MM.1S (cell line): ENCODE data around the gene OR2AE1.

ENCODE experiments used
- DNase-seq: peaks from one replicate; pipeline ENCODE4 v3.0.0-alpha.2; 2015
- H2AFZ ChIP-seq: fragments of 300-600 bp; sonication (generic); 2 replicates; pipeline ENCODE4 v1.6.0; 2016; ENCODE audit warnings: antibody characterized with exemption, low read length
- H3F3A ChIP-seq: fragments of 300-600 bp; sonication (generic); 2 replicates; pipeline ENCODE4 v1.6.1; 2016; ENCODE audit warnings: mild to moderate bottlenecking, antibody characterized with exemption, low read length, moderate library complexity, mixed read lengths; ENCODE audit not compliant: insufficient read depth
- H3K27ac ChIP-seq: fragments of 300-600 bp; sonication (generic); 2 replicates; pipeline ENCODE4 v1.5.1; 2016; ENCODE audit warnings: mild to moderate bottlenecking, low read length
- H3K27me3 ChIP-seq: fragments of 300-600 bp; sonication (generic); replicated peaks from 2 replicates; pipeline ENCODE4 v1.6.0; 2016; ENCODE audit warnings: low read length; ENCODE audit not compliant: insufficient read depth
- H3K36me3 ChIP-seq: fragments of 300-600 bp; sonication (generic); replicated peaks from 2 replicates; pipeline ENCODE4 v1.6.1; 2016; ENCODE audit warnings: mild to moderate bottlenecking, low read length, mixed read lengths; ENCODE audit not compliant: insufficient read depth
- H3K4me1 ChIP-seq: fragments of 300-600 bp; sonication (generic); 2 replicates; pipeline ENCODE4 v1.6.1; 2016; ENCODE audit warnings: low read length, mixed read lengths
- H3K4me2 ChIP-seq: fragments of 300-600 bp; sonication (generic); 2 replicates; pipeline ENCODE4 v1.6.0; 2016; ENCODE audit warnings: low read depth, low read length
- H3K4me3 ChIP-seq: fragments of 300-600 bp; sonication (generic); 2 replicates; pipeline ENCODE4 v1.5.1; 2016; ENCODE audit warnings: low read length, mixed read lengths
- H3K79me2 ChIP-seq: fragments of 300-600 bp; sonication (generic); 2 replicates; pipeline ENCODE4 v1.6.1; 2016; ENCODE audit warnings: mixed run types, low read length, mixed read lengths
- H3K9ac ChIP-seq: fragments of 300-600 bp; sonication (generic); 2 replicates; pipeline ENCODE4 v1.6.1; 2016; ENCODE audit warnings: low read length, mixed read lengths
- H3K9me2 ChIP-seq: fragments of 300-600 bp; sonication (generic); replicated peaks from 2 replicates; pipeline ENCODE4 v1.6.1; 2016; ENCODE audit warnings: mild to moderate bottlenecking, low read length, mixed read lengths; ENCODE audit not compliant: insufficient read depth
- H3K9me3 ChIP-seq: fragments of 300-600 bp; sonication (generic); replicated peaks from 2 replicates; pipeline ENCODE4 v1.6.1; 2016; ENCODE audit warnings: mild to moderate bottlenecking, low read length, mixed read lengths; ENCODE audit not compliant: insufficient read depth
- H4K20me1 ChIP-seq: fragments of 300-600 bp; sonication (generic); 2 replicates; pipeline ENCODE4 v1.6.1; 2016; ENCODE audit warnings: mild to moderate bottlenecking, low read length, moderate library complexity, mixed read lengths; ENCODE audit not compliant: insufficient read depth
- CTCF ChIP-seq: fragments of 300-600 bp; sonication (generic); IDR thresholded peaks from 2 replicates; pipeline ENCODE4 v1.5.1; 2016; ENCODE audit warnings: antibody characterized with exemption, low read length, mixed read lengths
- EZH2 ChIP-seq: fragments of 300-600 bp; sonication (generic); optimal IDR thresholded peaks from 2 replicates; pipeline ENCODE3; 2017; ENCODE audit warnings: low read depth, mild to moderate bottlenecking, antibody characterized with exemption, low read length, mixed read lengths
- EZH2phosphoT487 ChIP-seq: fragments of 300-600 bp; sonication (generic); IDR thresholded peaks from 2 replicates; pipeline ENCODE4 v1.6.1; 2018; ENCODE audit warnings: antibody characterized with exemption, low read length

OR2AE1 gene

GRCh38 chr7:99901581-99901980 is 24.7 kb upstream of the OR2AE1 start:
- no peak overlapping the region for H3K9ac ChIP-seq
- no peak overlapping the region for H3K4me3 ChIP-seq
- no peaks in the 10 kb centered on the region for H4K20me1 ChIP-seq
- no peaks in the 10 kb centered on the region for H3K27me3 ChIP-seq
- H3F3A ChIP-seq: no peaks in the 10 kb centered on the region
- no peak overlapping the region for H3K4me2 ChIP-seq
- H3K79me2 ChIP-seq: no peaks in the 10 kb centered on the region
- no peak overlapping the region for H3K27ac ChIP-seq
- no peak for TF ChIP-seq EZH2phosphoT487
- no peak for TF ChIP-seq CTCF
- TF ChIP-seq EZH2: no peak
- H3K4me1 ChIP-seq: no peaks in the 10 kb centered on the region
- no peak overlapping the region for H2AFZ ChIP-seq
- H3K9me2 ChIP-seq: no peaks in the 10 kb centered on the region
- no peak for DNase-seq
- no peaks in the 10 kb centered on the region; the same call in 1 of the 2 replicates for H3K36me3 ChIP-seq
- H3K9me3 ChIP-seq: no peaks in the 10 kb centered on the region

DNA sequence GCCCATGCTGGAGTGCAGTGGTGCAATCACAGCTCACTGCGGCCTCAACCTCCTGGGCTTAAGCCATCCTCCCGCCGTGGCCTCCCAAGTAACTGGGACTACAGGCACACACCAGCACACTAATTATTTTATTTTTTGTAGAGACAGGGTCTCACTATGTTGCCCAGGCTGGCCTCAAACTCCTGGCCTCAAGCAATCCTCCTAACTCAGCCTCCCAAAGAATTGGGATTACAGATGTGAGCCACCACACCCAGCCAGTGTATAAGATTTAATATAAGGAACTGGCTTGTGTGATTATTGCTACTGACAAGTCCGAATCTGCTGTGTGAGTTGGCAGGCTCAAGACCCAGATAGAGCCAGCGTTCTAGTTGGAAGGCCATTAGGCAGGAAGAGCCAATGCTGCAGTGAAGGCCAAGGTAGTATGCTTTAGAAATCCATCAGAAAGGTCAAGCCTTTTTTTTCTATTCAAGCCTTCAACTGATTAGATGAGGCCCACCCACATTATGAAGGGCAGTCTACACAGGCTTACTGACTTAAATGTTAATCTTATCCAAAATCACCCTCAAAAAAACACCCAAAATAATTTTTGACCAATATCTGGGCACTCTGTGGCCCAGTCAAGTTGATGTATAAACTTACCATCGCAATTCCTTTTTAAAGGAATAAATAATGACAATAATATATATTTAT is 23.1 kb upstream of the OR2AE1 start:
- H3K4me3 ChIP-seq: no peak overlapping the region
- H3K9me2 ChIP-seq: no peaks in the 10 kb centered on the region
- TF ChIP-seq CTCF: no peak
- no peak for TF ChIP-seq EZH2phosphoT487
- no peak for TF ChIP-seq EZH2
- H3K4me1 ChIP-seq: no peaks in the 10 kb centered on the region
- DNase-seq: no peak
- no peak overlapping the region for H3K27ac ChIP-seq
- no peak overlapping the region for H2AFZ ChIP-seq
- H3K9ac ChIP-seq: no peak overlapping the region
- H4K20me1 ChIP-seq: no peaks in the 10 kb centered on the region
- no peaks in the 10 kb centered on the region for H3K79me2 ChIP-seq
- no peaks in the 10 kb centered on the region for H3F3A ChIP-seq
- no peaks in the 10 kb centered on the region; the same call in 1 of the 2 replicates for H3K36me3 ChIP-seq
- no peaks in the 10 kb centered on the region for H3K27me3 ChIP-seq
- H3K9me3 ChIP-seq: no peaks in the 10 kb centered on the region
- no peak overlapping the region for H3K4me2 ChIP-seq

DNA sequence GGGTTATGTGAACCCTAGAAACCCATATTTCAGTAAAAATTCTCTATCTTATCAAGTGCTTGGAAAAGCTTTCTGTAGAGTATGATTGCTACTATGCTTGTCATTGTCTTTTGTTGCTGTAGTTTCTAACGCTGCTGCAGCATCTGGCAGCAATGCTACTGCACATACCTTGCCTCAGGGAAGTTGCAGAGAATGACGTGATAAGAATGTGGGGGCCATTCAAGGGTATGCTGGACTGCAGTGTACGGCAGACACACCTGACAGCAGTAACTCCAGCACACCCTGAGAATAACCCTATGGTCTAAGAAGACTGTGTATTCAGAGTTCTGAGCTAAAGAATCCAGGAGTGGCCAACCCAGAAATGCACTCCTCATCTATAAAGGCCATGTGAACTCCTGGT is 22.0 kb upstream of the OR2AE1 start:
- no peak overlapping the region for H3K4me3 ChIP-seq
- no peaks in the 10 kb centered on the region for H3K9me2 ChIP-seq
- no peaks in the 10 kb centered on the region for H3K79me2 ChIP-seq
- no peak overlapping the region for H3K4me2 ChIP-seq
- H3K36me3 ChIP-seq: no peaks in the 10 kb centered on the region; the same call in 1 of the 2 replicates
- H3K4me1 ChIP-seq: no peaks in the 10 kb centered on the region
- H3F3A ChIP-seq: no peaks in the 10 kb centered on the region
- H3K9me3 ChIP-seq: no peaks in the 10 kb centered on the region
- H4K20me1 ChIP-seq: no peaks in the 10 kb centered on the region
- TF ChIP-seq EZH2 (no peak), EZH2phosphoT487 (no peak), CTCF (no peak)
- no peak overlapping the region for H3K27ac ChIP-seq
- no peaks in the 10 kb centered on the region for H3K27me3 ChIP-seq
- no peak for DNase-seq
- H3K9ac ChIP-seq: no peak overlapping the region
- no peak overlapping the region for H2AFZ ChIP-seq
